Natural killer cell (primary cell): ENCODE results near the gene USP35. TPM values are rescaled to one million over a fixed set of nuclear protein-coding genes. Genes with fewer than 3 reads are reported as not detected.

Experiments used
- ATAC-seq, 3 donors: fragments of 150-1000 bp in 2 of 3; fragments of 200-7000 bp in 1 of 3; cut with Tn5 transposase; 1 replicate in 1 of 3; 2 replicates in 2 of 3; pipeline ENCODE4 v1.10.0; 2021; ENCODE audit warnings: mild to moderate bottlenecking in 2 of 3, moderate library complexity in 2 of 3
- DNase-seq, 2 donors: peaks; one replicate each; pipeline versions ENCODE4 v3.0.0 to v3.0.0-alpha.2; 2013 to 2021; ENCODE audit warnings: mixed read lengths in 1 of 2
- H3K27ac ChIP-seq: one replicate; pipeline ENCODE4 v1.5.1; 2013; ENCODE audit warnings: mild to moderate bottlenecking, low read length
- H3K27me3 ChIP-seq: one replicate; pipeline ENCODE4 v1.6.1; 2013; ENCODE audit warnings: low read length; ENCODE audit not compliant: control insufficient read depth, insufficient read depth
- H3K36me3 ChIP-seq: one replicate; pipeline ENCODE4 v1.6.1; 2013; ENCODE audit warnings: low read length; ENCODE audit not compliant: control insufficient read depth, insufficient read depth
- H3K4me1 ChIP-seq: one replicate; pipeline ENCODE4 v1.6.1; 2013; ENCODE audit warnings: low read length; ENCODE audit not compliant: control insufficient read depth, insufficient read depth
- H3K4me3 ChIP-seq: one replicate; pipeline ENCODE4 v1.5.1; 2013; ENCODE audit warnings: low read length
- H3K9me3 ChIP-seq: one replicate; pipeline ENCODE4 v1.6.1; 2013; ENCODE audit warnings: low read length; ENCODE audit not compliant: control insufficient read depth, insufficient read depth
- H3K27ac Mint-ChIP-seq, 2 donors: one replicate each; pipeline ENCODE4 v1.8.0; 2022; ENCODE audit warnings: mild to moderate bottlenecking in 2 of 2, mixed read lengths in 2 of 2, moderate library complexity in 1 of 2
- H3K27me3 Mint-ChIP-seq, 2 donors: one replicate each; pipeline ENCODE4 v1.8.0; 2022; ENCODE audit warnings: low read depth in 2 of 2, mixed read lengths in 2 of 2
- H3K36me3 Mint-ChIP-seq: one replicate; pipeline ENCODE4 v1.8.0; 2022; ENCODE audit warnings: mixed read lengths
- H3K4me1 Mint-ChIP-seq, 2 donors: one replicate each; pipeline ENCODE4 v1.8.0; 2022; ENCODE audit warnings: mixed read lengths in 2 of 2
- H3K4me3 Mint-ChIP-seq: one replicate; pipeline ENCODE4 v1.8.0; 2022; ENCODE audit warnings: mild to moderate bottlenecking, moderate library complexity, mixed read lengths
- H3K9me3 Mint-ChIP-seq, 2 donors: one replicate each; pipeline ENCODE4 v1.8.0; 2022; ENCODE audit warnings: mixed read lengths in 2 of 2
- CTCF ChIP-seq: fragments of 200-600 bp; IDR thresholded peaks from one replicate; pipeline ENCODE4 v1.8.0; 2022; ENCODE audit warnings: antibody characterized with exemption
- WGBS: methylation state at CpG from one replicate; pipeline ENCODE4 v1.1.7; 2013; ENCODE audit warnings: missing lambda C conversion rate; ENCODE audit not compliant: insufficient coverage; 5-methylcytosine and 5-hydroxymethylcytosine counted together
- intact Hi-C: fragments of 100-400 bp; cut with micrococcal nuclease; formaldehyde crosslinking; loops from one replicate; pipeline ENCODE4 v1.14.2; 2022
- total RNA-seq, 4 donors: library from RNA; stranded (reverse); fragments of 120-200 nt in 1 of 4; gene quantifications; one replicate each; pipeline versions ENCODE4 v1.2.3 to v1.2.4, GENCODE V29; 2013 to 2022

Gene USP35
- total RNA-seq, 3 donors from 2014 or later (not counting 1 experiment from before 2014, with no cell fraction given), result 6.1 to 8.5 (median 8.1) TPM

- H3K27me3 ChIP-seq, result no peaks in the 10 kb centered on the region
- no peaks in the 10 kb centered on the region for H3K9me3 ChIP-seq
- H3K36me3 ChIP-seq, result no peaks in the 10 kb centered on the region
- Mint-ChIP-seq H3K27me3 (no peaks in the 10 kb centered on the region), H3K36me3 (no peaks in the 10 kb centered on the region), H3K9me3 (no peaks in the 10 kb centered on the region), H3K4me1 (no peaks in the 10 kb centered on the region), H3K4me3 (no peak overlapping the region), H3K27ac (no peak overlapping the region)
- H3K4me3 ChIP-seq, result no peak overlapping the region
- no peaks in the 10 kb centered on the region for H3K4me1 ChIP-seq
- no peak for ATAC-seq
- no peak for DNase-seq
- 98% methylated on average over 5 of the region's 5 CpGs for WGBS
- no peak for TF ChIP-seq CTCF
- H3K27ac ChIP-seq, result no peak overlapping the region
- intact Hi-C loops, result no loop called here
Observed at GRCh38 chr11:78234006-78234405, 45.3 kb downstream of the USP35 start.

- Histone ChIP-seq H3K4me3 (no peak overlapping the region), H3K36me3 (no peaks in the 10 kb centered on the region), H3K27me3 (no peaks in the 10 kb centered on the region), H3K9me3 (peaks cover 6% of the 10 kb centered on the region), H3K27ac (no peak overlapping the region), H3K4me1 (no peaks in the 10 kb centered on the region)
- Mint-ChIP-seq H3K4me1 (no peaks in the 10 kb centered on the region), H3K4me3 (no peak overlapping the region), H3K9me3 (peaks cover 6 to 9% of the 10 kb centered on the region in 2 donors), H3K27ac (no peak overlapping the region), H3K27me3 (no peaks in the 10 kb centered on the region), H3K36me3 (peaks cover 15% of the 10 kb centered on the region)
- no peak for DNase-seq
- intact Hi-C loops, result no loop called here
- ATAC-seq, result no peak
- TF ChIP-seq CTCF, result no peak
Observed at GRCh38 chr11:78237293-78238046, 48.8 kb downstream of the USP35 start.

- no peaks in the 10 kb centered on the region for H3K27me3 Mint-ChIP-seq
- intact Hi-C loops, result no loop called here
- peaks cover 19% of the 10 kb centered on the region for H3K36me3 Mint-ChIP-seq
Observed at GRCh38 chr11:78239781-78240180, 51.1 kb downstream of the USP35 start.

More at GRCh38 chr11:78239781-78240180, 51.1 kb downstream of the USP35 start:
- no peak overlapping the region for H3K27ac ChIP-seq
- no peaks in the 10 kb centered on the region for H3K4me1 Mint-ChIP-seq
- ATAC-seq (no peak), DNase-seq (no peak)
- 95% methylated on average over 1 of the region's 1 CpG for WGBS
- TF ChIP-seq CTCF, result no peak
- H3K9me3 ChIP-seq, result peaks cover 6% of the 10 kb centered on the region
- no peaks in the 10 kb centered on the region for H3K27me3 ChIP-seq
- H3K9me3 Mint-ChIP-seq, result peaks cover 8 to 11% of the 10 kb centered on the region in 2 donors
- no peaks in the 10 kb centered on the region for H3K4me1 ChIP-seq
- H3K4me3 Mint-ChIP-seq, result no peak overlapping the region
- H3K36me3 ChIP-seq, result no peaks in the 10 kb centered on the region
- no peak overlapping the region for H3K4me3 ChIP-seq
- H3K27ac Mint-ChIP-seq, result no peak overlapping the region
